Heart right ventricle (tissue), 16 donors: ENCODE measurements around the gene OSBPL5. TPM values are rescaled to one million over a fixed set of nuclear protein-coding genes. Genes with fewer than 3 reads are reported as not detected.

ENCODE experiments used
- ATAC-seq, 8 donors: fragments of 200-7000 bp; cut with Tn5 transposase; one replicate each; pipeline ENCODE4 v1.9.1; 2020; ENCODE audit warnings: mild to moderate bottlenecking in 8 of 8, moderate library complexity in 8 of 8, moderate number of reproducible peaks in 1 of 8
- DNase-seq, 2 donors: peaks; one replicate each; pipeline ENCODE4 v3.0.0-alpha.2; 2020
- H3K27ac ChIP-seq, 10 donors: fragments of 200-600 bp; sonication (generic) in 2 of 10; one replicate each; pipeline versions ENCODE4 v1.5.0 to v1.8.0; 2020 to 2022; ENCODE audit warnings: mild to moderate bottlenecking in 3 of 10
- H3K27me3 ChIP-seq, 7 donors: fragments of 200-600 bp; one replicate each; pipeline ENCODE4 v1.8.0; 2021 to 2022; ENCODE audit warnings: mild to moderate bottlenecking in 2 of 7
- H3K36me3 ChIP-seq, 9 donors: fragments of 200-600 bp; sonication (generic) in 1 of 9; one replicate each; pipeline versions ENCODE4 v1.5.0 to v1.8.0; 2020 to 2022; ENCODE audit warnings: mild to moderate bottlenecking in 2 of 9
- H3K4me1 ChIP-seq, 9 donors: fragments of 200-600 bp; sonication (generic) in 1 of 9; one replicate each; pipeline versions ENCODE4 v1.5.0 to v1.8.0; 2020 to 2022; ENCODE audit warnings: mild to moderate bottlenecking in 4 of 9
- H3K4me3 ChIP-seq, 10 donors: fragments of 200-600 bp; sonication (generic) in 2 of 10; one replicate each; pipeline versions ENCODE4 v1.5.0 to v1.8.0; 2020 to 2022; ENCODE audit warnings: mild to moderate bottlenecking in 7 of 10, moderate library complexity in 2 of 10
- H3K9me3 ChIP-seq, 11 donors: fragments of 200-600 bp in 10 of 11; sonication (generic) in 2 of 11; one replicate each; pipeline versions ENCODE4 v1.5.0 to v1.8.0; 2013 to 2022; ENCODE audit warnings: mild to moderate bottlenecking in 2 of 11, control low read depth in 1 of 11, moderate library complexity in 1 of 11
- WGBS, 2 donors: extraction: QIAGEN DNeasy Blood & Tissue Kit; methylation state at CpG; one replicate each; pipeline ENCODE4 v1.1.7; 2013; ENCODE audit warnings: inconsistent platforms in 1 of 2; 5-methylcytosine and 5-hydroxymethylcytosine counted together
- intact Hi-C, 10 donors: fragments of 100-400 bp; cut with DNase I; formaldehyde crosslinking; loops; one replicate each; pipeline versions ENCODE4 v1.11.1 to v1.14.2; 2022
- polyA plus RNA-seq, 2 donors: library from polyadenylated mRNA; stranded (reverse); fragments of 200-250 nt; gene quantifications; one replicate each; pipeline ENCODE4 v1.2.3, GENCODE V29; 2013
- total RNA-seq, 10 donors: library from RNA; stranded (reverse); fragmentation: NEBNext Ultra II Directional in 3 of 10; extraction: Animal tissue kit (Norgen Biotek cat#: 25700) in 3 of 10; gene quantifications; one replicate each; pipeline versions ENCODE4 v1.2.1 to v1.2.4, GENCODE V29; 2021 to 2023
- TF ChIP-seq, protein P1 (sequence below), 9 donors: fragments of 200-600 bp; sonication (generic) in 2 of 9; IDR thresholded peaks; one replicate each; pipeline versions ENCODE4 v1.5.0 to v1.8.0; 2021 to 2022; ENCODE audit warnings: antibody characterized with exemption in 9 of 9, mild to moderate bottlenecking in 5 of 9, moderate library complexity in 1 of 9
- donor health status: Arrhythmogenic right ventricular cardiomyopathy.
- donor health status: ischemic (EF 13 %, LVEDD 7.1; RV severe dilation, severe dysfunction).
- donor health status: healthy with polysubstance abuse.
- donor health status: DM: no; HTN: yes; CAD: no.
- donor health status: DM: no; HTN: no; CAD: no.
- donor health status: ischemic (EF 25% LVEDD 6.9; RV normal size, moderate dysfunction).
- donor health status: ischemic (EF 25% LVEDD 5.7; RV mildly dilated, moderate dysfunction).
- donor health status: healthy.
- donor health status: DM: yes; HTN: yes; CAD: no.
- donor health status: Ischemic cardiomyopathy.
- donor health status: ischemic (EF 35%, LVEDD 5.7; RV mildly dilated, moderate dysfunction).
- donor health status: nonischemic (EF 11% LVEDD 7.7; RV severe dilation, severe dysfunction).
- donor health status: DM: yes; HTN: yes; CAD: no.
- donor health status: PGD.
- donor health status: ischemic (EF 29% LVEDD 5.4; RV normal size, mild dysfunction).
- donor health status: nonischemic (EF 23%, LVEDD 6.1; RV moderate dilation, normal function).

The OSBPL5 gene
- total and polyA plus RNA-seq, 12 donors: 10.4 to 18.7 (median 15.5) TPM

GRCh38 chr11:3148255-3148989, 16.7 kb downstream of the OSBPL5 start:
- Histone ChIP-seq H3K4me1 (peaks cover 21 to 66% (median 53%) of the 10 kb centered on the region in 9 donors), H3K4me3 (no peak overlapping the region), H3K27ac (no peak overlapping the region), H3K9me3 (no peaks in the 10 kb centered on the region), H3K27me3 (no peaks in the 10 kb centered on the region), H3K36me3 (peaks cover 0 to 16% (median 0%) of the 10 kb centered on the region in 9 donors)
- intact Hi-C loops: no loop called here
- TF ChIP-seq, protein P1, sequence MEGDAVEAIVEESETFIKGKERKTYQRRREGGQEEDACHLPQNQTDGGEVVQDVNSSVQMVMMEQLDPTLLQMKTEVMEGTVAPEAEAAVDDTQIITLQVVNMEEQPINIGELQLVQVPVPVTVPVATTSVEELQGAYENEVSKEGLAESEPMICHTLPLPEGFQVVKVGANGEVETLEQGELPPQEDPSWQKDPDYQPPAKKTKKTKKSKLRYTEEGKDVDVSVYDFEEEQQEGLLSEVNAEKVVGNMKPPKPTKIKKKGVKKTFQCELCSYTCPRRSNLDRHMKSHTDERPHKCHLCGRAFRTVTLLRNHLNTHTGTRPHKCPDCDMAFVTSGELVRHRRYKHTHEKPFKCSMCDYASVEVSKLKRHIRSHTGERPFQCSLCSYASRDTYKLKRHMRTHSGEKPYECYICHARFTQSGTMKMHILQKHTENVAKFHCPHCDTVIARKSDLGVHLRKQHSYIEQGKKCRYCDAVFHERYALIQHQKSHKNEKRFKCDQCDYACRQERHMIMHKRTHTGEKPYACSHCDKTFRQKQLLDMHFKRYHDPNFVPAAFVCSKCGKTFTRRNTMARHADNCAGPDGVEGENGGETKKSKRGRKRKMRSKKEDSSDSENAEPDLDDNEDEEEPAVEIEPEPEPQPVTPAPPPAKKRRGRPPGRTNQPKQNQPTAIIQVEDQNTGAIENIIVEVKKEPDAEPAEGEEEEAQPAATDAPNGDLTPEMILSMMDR (IDR thresholded peaks at IDR 0.05): no peak
- WGBS, 2 donors: 87 to 88% methylated on average over 19 of the region's 19 CpGs
- DNase-seq: no peak
- no peak for ATAC-seq

DNA sequence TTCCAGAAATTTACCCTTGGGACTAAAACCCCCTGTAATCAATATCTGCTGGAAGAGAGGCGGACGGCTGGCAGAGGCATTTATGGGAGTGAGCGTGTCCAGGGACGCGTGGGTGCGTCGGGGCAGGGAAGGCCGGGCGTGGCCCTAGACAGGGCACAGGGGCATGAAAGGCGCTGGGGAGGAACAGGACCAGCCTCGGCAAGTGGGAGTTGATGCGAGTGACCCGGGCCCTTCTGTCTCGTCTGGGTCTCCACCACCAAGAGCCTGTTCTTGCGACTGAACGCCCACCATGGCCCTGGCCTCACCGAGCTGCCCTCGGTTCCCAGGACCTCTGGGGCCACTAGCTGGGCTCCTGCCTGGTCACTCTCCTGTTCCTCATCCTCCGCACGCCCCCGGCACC, 17.5 kb downstream of the OSBPL5 start:
- Histone ChIP-seq H3K27me3 (no peaks in the 10 kb centered on the region), H3K9me3 (no peaks in the 10 kb centered on the region), H3K4me1 (peaks cover 21 to 58% (median 45%) of the 10 kb centered on the region in 9 donors), H3K27ac (peak overlapping the region in 9 of 10 donors; percentile 35 to 85 (median 64)), H3K4me3 (no peak overlapping the region), H3K36me3 (peaks cover 0 to 12% (median 0%) of the 10 kb centered on the region in 9 donors)
- WGBS, 2 donors: 94 to 96% methylated on average over 19 to 21 of the region's 21 CpGs
- ATAC-seq (peak in 3 of 8 donors; percentile 1 to 20 (median 2)), DNase-seq (no peak)
- TF ChIP-seq, protein P1 (IDR thresholded peaks at IDR 0.05): no peak
- intact Hi-C loops: no loop called here

DNA sequence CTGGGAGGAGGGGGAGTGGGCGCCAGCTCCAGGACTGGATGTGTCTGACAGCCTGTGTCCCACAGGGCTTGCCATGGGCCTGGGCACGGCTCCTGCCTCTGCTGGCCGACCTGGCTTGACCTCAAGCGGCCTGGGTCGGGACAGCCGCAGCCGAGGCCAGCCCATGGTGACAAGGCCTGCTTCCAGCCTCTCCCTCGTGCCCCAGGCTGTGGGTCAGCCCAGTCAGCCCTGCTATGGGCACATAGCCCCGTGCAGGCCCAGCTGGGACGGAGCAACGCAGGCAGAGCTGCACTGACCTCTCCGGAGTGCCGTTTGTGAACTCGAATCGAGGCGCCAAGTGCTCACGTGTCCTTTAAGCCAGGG, 17.9 kb downstream of the OSBPL5 start:
- intact Hi-C loops: no loop called here
- DNase-seq (peak in 1 of 2 donors; percentile 76), ATAC-seq (peak; percentile 64 to 83 (median 72))
- Histone ChIP-seq H3K27ac (peak overlapping the region in 9 of 10 donors; percentile 35 to 85 (median 64)), H3K27me3 (no peaks in the 10 kb centered on the region), H3K9me3 (no peaks in the 10 kb centered on the region), H3K4me1 (peaks cover 21 to 54% (median 41%) of the 10 kb centered on the region in 9 donors), H3K4me3 (no peak overlapping the region), H3K36me3 (peaks cover 0 to 8% (median 0%) of the 10 kb centered on the region in 9 donors)
- TF ChIP-seq, protein P1 (IDR thresholded peaks at IDR 0.05): no peak
- 39 to 52% methylated on average over 17 of the region's 17 CpGs for WGBS, 2 donors

GRCh38 chr11:3146612-3147256, 18.4 kb downstream of the OSBPL5 start:
- DNase-seq: no peak
- Histone ChIP-seq H3K9me3 (no peaks in the 10 kb centered on the region), H3K27me3 (no peaks in the 10 kb centered on the region), H3K4me1 (peaks cover 21 to 52% (median 41%) of the 10 kb centered on the region in 9 donors), H3K36me3 (peaks cover 0 to 3% (median 0%) of the 10 kb centered on the region in 9 donors), H3K27ac (peak overlapping the region in 9 of 10 donors; percentile 35 to 85 (median 64)), H3K4me3 (no peak overlapping the region)
- TF ChIP-seq, protein P1 (IDR thresholded peaks at IDR 0.05): no peak
- WGBS, 2 donors: 55 to 58% methylated on average over 22 of the region's 22 CpGs
- intact Hi-C loops: no loop called here
- ATAC-seq: peak; percentile 15 to 78 (median 50)
